HT-29 (cell line): ENCODE measurements around the gene RGS6. TPM values are rescaled to one million over a fixed set of nuclear protein-coding genes. Genes with fewer than 3 reads are reported as not detected.
"Not testable (repeated sequence)": the region's sequence is repeated elsewhere in the genome, so short reads cannot be mapped to it uniquely, and the experiment has no call there.

Experiments used
- DNase-seq: peaks from one replicate; pipeline ENCODE4 v3.0.0-alpha.2; 2015; ENCODE audit warnings: low spot score
- total RNA-seq: library from RNA; depleted of rRNA; stranded (reverse); fragments of >200 nt; shearing (Covaris generic); gene quantifications from 2 replicates; pipeline ENCODE4 v1.2.3, GENCODE V29; 2014

Gene RGS6
- total RNA-seq, 1 experiment from 2014 or later = not detected

GRCh38 chr14:72450473-72451044 lies 518.3 kb downstream of the RGS6 start:
- DNase-seq = no peak

GRCh38 chr14:72451054-72451972 lies 519.1 kb downstream of the RGS6 start:
- DNase-seq = no peak

DNA sequence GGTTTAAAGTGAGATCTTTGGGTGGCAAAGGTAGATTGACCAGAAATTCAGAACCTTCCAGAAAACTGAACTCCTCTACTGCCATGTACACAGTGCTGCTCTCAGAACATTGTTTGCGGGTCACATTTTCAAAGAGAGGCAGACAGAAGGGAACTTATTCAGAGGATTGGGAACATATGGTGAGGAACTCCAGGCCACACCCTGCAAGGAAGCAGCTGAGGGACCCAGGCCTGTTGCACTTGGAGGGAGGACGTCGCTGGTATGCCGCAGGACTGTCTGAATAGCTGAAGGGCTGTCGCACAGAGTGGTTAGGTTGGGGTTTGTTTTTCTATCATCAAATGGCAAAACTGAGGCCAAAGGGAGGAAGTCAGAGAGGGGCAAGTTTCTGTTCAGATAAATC lies 520.5 kb downstream of the RGS6 start:
- no peak for DNase-seq

DNA sequence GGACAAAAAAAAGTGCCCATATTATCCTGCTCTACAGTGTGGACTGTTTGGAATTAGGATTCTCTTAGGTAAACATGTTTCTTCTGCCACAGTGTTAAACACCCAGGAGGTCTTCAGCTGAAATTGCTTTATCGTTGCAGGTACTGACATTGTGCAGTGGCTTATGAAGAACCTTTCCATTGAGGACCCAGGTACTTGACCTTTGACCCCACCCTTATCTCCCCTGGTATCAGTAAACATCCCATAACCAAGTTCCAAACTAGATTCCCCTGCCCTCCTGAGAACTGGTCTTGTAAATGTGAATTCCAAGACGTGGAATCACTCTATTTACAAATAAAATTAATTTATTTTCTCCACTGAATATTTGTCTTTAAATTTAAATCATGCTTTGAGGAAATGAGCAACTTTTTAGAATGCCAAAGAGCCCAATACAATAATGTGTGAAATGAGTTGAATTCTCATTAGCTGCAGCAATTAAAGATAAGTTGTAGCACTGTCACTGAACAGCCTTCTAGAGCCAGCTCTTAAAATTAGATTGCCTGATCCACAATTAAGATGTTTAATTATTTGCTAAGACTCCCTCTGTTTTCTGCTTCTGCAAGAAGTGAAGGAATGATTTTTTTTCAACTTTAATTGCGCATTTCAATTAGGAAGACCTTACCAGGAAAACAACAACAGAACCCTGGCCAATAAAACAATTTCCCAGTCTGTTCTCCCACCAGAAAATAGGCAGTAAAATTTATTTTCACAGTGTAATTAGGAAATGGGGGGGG lies 522.3 kb downstream of the RGS6 start:
- DNase-seq = no peak

GRCh38 chr14:72457641-72458040 lies 525.4 kb downstream of the RGS6 start:
- DNase-seq = no peak

DNA sequence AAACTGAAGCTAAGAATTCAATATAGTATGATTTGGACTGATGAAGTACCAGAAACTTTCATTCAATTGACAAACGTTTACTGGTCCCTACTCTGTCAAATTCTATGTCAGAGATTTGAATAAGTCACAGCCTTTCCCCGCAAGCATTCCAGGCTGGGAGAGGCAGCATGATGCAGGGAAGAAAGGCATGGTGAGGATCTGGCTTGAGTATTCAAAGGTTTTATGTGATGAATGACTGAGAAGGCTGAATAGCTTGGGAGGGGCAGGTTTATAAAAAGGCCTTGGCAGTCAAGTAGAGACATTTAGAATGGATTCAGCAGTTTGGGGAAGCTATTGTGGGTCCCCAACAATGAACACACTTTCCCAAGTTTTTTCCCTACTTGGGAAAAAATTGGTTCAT lies 529.8 kb downstream of the RGS6 start:
- no peak for DNase-seq

- DNase-seq = no peak
Measured at GRCh38 chr14:72463291-72463866, 531.1 kb downstream of the RGS6 start.

- no peak for DNase-seq
Measured at GRCh38 chr14:72464226-72464625, 532.0 kb downstream of the RGS6 start.

DNA sequence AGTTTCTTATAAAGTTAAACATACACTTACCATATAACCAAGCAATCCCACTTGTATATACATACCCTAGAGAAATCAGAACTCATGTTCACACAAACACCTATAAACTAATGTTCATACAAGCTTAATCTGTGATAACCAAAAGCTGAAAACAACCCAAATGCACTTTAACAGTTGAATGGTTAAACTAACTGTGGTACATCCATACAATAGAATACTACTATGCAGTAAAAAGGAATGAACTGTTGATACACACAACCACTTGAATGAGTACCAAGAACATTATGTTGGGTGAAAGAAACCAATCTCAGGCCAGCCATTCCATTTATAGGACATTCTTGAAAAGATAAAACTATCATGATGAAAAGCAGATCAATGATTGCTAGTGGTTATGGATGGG lies 534.1 kb downstream of the RGS6 start:
- no peak for DNase-seq

DNA sequence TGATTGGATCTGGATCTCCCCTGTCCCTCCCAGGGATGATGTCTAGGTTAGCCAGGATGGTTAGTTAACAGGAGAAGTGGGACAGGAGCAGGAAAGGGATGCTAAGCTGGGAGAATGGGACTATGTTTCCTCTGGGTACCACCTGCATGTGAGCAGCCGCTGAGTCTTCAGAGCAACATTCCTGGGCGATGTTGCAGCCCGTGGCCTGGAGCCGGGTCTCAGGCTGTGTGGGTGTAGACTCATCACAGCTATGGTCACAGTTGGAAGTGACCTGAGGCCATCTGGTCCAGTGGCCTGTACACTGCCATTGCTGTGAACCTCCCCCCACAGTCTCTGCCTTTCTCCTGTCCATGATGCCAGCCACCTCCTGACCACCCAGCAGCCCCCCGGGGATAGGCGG lies 539.1 kb downstream of the RGS6 start:
- DNase-seq = no peak

DNA sequence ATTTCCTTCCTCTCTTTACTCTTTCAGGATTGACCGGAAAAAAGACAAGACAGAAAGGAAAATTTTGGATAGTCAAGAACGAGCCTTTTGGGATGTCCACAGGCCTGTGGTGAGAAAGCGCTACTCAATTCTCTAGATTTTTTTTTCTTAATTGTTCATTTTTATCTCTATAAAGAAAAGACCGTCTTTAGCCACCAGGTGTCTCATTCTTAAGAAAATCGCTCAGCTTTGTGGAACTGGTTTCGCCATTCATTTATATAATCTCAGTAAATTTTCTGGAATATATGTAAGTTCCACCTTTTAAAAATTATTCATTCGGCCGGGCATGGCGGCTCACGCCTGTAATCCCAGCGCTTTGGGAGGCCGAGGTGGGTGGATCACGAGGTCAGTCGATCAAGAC lies 540.6 kb downstream of the RGS6 start:
- DNase-seq = no peak

DNA sequence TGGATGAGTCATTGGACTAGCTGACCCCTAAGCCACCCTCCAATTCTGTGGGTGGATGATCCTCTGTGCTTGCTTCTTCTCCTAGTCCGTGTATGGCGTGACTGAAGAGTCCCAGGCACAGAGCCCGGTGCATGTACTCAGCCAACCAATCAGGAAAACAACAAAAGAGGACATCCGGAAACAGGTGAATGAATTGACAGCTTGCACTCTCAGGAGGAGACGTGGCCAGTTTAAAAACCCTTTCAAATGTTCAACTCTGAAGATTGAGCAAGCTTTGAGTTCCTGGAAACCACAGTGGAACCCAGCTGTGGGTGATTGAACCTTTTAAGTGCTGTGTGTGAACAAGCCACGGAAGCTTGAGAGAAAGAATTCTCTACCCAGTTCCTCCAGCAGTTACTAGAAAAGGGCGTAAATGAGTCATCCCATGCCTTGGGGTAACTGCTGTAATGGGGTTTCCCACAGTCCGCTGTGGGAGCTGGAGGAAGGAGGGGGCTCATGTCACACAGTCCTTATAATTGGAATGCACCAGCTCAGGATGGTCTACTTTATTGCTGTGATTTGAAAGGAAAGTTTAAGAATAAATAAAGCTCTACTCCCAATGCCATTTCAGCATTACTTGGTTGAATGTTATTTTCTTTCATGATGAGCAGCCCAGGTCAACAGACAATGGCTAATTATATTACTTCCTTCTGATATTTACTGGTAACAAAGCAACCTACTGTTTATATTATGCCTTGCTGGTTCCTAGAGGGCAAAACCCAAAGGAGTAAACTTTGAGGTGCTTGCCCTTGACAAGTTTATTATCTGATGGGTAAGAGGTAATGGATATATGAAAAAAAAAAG lies 544.6 kb downstream of the RGS6 start:
- no peak for DNase-seq

- not testable (repeated sequence) for DNase-seq
Measured at GRCh38 chr14:72477578-72477977, 545.3 kb downstream of the RGS6 start.

DNA sequence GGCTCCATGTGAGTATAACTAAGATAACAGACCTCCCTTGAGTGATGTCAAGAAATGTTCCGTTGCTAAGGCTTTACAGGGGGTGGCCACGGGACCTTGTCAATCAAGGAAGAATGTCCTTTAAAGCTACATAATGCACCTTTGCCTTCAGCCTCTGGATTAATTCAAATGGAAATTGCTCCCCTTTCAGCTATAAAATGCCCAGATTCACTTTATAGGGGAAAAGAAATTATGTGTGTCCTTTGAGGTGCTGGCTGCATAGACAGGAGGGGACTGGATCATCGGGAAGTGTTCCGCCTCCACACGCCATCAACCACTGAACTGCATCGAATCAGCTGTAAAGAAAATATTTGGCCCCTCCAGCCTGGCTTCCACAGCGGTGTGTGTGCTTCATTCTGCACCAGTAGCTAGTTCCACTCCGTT lies 546.3 kb downstream of the RGS6 start:
- no peak for DNase-seq

DNA sequence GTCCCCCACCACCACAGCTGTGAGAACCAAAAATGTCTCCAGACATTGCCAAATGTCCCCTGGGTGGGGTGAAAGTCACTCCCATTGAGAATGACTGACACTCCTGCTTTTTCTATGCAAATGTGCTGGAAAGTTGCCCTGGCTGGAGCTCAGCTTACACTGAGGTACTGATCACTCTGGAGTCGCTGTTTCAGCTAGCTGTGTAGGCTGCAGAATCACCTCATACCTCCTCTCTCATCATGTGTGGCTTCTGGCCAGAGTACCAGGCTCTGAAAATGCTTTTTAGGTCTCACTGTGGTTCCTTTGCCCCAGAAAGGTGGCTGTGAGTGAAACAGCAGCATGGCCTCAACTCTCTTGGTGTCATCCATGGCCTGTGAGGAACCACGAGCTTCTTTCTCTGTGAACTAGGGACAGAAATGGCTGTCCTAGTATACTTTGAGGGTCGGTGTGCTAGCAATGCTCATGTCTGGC lies 547.3 kb downstream of the RGS6 start:
- DNase-seq = no peak

- DNase-seq = no peak
Measured at GRCh38 chr14:72480464-72481243, 548.4 kb downstream of the RGS6 start.

DNA sequence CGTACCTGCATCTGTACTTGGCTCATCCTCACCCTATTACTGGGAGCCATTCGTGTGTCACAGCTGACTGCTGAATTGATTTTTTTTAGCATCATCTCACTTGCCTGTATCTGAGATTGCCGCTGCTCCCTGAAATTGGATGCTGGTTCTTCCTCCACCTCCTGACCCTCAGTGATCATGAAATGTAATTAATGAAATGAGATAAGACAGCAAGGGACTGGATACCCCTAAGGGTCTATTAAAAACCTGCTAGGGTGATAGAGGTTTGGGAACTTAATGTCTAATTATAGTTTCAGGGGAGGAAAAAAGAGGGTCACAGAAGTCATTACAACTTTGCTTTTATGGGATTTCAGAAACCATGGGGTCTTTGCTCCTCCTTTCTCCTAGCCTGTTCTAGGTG lies 551.1 kb downstream of the RGS6 start:
- no peak for DNase-seq

DNA sequence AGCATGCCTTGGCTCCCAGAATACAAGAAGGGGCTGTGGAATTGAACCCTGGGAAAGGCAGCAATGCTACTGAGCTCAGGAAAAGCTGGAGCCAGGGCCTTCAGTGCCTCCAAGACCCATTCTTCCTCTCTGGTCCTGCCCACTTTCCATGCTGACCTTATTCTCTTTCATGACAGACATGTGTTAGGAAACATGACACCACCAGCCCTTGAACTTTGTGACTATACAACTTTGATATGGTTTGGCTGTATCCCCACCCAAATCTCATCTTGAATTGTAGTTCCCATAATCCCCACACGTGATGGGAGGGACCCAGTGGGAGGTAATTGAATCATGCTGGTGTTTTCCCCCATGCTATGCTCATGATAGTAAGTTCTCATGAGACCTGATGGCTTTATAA lies 553.5 kb downstream of the RGS6 start:
- no peak for DNase-seq

GRCh38 chr14:72488514-72488913 lies 556.3 kb downstream of the RGS6 start:
- no peak for DNase-seq

- DNase-seq = no peak
Measured at GRCh38 chr14:72492196-72492595, 560.0 kb downstream of the RGS6 start.
